ENCODE data around the gene MRC2.
A peak's percentile ranks its signal among the peaks of the same experiment; 100 is the strongest.

The MRC2 gene

DNA sequence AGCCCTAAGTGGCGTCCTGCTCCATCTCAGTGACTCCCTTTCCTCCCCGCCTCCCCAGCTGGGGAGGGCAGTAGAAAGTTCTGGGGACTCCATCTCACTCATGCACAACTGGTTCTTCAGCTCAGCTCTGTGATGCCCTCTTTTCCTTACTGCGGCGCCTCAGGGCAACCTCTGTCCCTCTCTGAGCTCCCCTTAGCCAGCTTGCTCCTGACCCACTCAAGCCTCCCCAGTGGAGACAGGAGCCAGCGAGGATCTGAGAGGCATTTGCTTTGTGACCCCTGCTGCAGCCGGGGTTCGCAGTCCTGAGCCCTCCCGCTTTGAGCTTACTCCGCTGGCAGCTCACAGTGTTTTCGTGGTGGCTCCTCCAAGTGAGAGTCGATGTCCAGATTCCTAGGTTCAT lies 6.2 kb upstream of the MRC2 start:
- WGBS (ENCODE audit: extremely low coverage, insufficient coverage, low lambda C conversion rate), result no CpG with 5 or more reads among the region's 11 CpGs
- Histone ChIP-seq H3K18ac (ENCODE audit: low read length) (peak overlapping the region; percentile 2), H3K4me2 (ENCODE audit: low read length) (no peak overlapping the region)

DNA sequence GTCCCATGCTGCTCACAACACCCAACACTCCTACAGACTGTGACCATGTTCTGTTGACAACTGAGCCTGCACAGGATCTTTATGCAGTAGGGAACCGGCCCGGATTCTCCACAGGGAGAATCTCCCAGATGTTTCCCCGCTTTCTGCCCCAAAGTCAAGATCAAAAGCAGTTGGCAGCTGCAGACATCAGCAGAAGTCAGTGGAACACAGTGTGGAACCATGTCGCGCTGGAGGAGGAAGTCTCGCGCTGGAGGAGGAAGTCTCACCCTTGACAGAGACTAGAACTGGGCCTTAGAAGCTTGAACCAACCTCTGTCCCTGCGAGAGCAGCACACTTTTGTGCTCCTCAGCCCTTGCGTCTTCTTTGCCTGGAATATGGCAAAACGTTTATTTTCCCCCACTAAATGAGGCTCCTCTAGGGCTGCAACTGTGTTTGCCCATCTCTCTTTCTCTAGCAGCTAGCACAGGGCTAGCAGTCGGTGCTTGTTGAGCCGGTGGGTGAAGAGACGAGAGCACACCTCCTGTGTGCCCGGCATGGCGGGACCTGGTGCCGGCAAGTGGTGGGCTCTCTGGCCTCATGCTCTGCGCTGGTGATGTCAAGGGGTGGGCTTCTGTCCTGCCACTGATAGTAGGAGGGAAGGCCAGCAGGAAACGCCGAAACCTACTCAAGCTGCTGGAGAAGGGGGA lies 2.1 kb upstream of the MRC2 start:
- no peak overlapping the region for H3K4ac ChIP-seq (ENCODE audit: low read depth, low read length)
- H3K23ac ChIP-seq (ENCODE audit: low read length), result no peak overlapping the region
- H4K5ac ChIP-seq (ENCODE audit: low read length), result no peak overlapping the region
- no peak overlapping the region for H3K18ac ChIP-seq (ENCODE audit: low read length)
- H2BK120ac ChIP-seq (ENCODE audit: low read depth, low read length), result no peak overlapping the region
- no peak overlapping the region for H3K4me3 ChIP-seq (ENCODE audit: low read length)
- H3K36me3 ChIP-seq (ENCODE audit: control insufficient read depth, insufficient read depth, low read length), result no peaks in the 10 kb centered on the region
- DNase-seq, result no peak
- no peak overlapping the region for H2BK5ac ChIP-seq (ENCODE audit: low read length)
- no peak overlapping the region for H4K8ac ChIP-seq (ENCODE audit: low read depth, low read length)
- no peak overlapping the region for H3K27ac ChIP-seq (ENCODE audit: low read depth, low read length)
- H2AK5ac ChIP-seq (ENCODE audit: low read length), result no peak overlapping the region
- H3K4me1 ChIP-seq (ENCODE audit: control insufficient read depth, low read depth, low read length), result peaks cover 10% of the 10 kb centered on the region
- peaks cover 8% of the 10 kb centered on the region for H3K79me1 ChIP-seq (ENCODE audit: low read length)
- H3K27me3 ChIP-seq (ENCODE audit: insufficient read depth, low read length, poor library complexity), result no peaks in the 10 kb centered on the region
- H2BK15ac ChIP-seq (replicated peaks; ENCODE audit: low read depth), result no peak overlapping the region
- H3K79me2 ChIP-seq (ENCODE audit: control insufficient read depth, insufficient read depth, low read length), result peaks cover 26% of the 10 kb centered on the region
- no peak overlapping the region for H3K4me2 ChIP-seq (ENCODE audit: low read length)
- no peak overlapping the region for H3K9ac ChIP-seq (ENCODE audit: low read length)
- peak overlapping the region; percentile 45 for H3K56ac ChIP-seq (ENCODE audit: low read length)
- no CpG with 5 or more reads among the region's 19 CpGs for whole genome bisulfite sequencing (ENCODE audit: extremely low coverage, insufficient coverage, low lambda C conversion rate)

More for the DNA sequence above, 6.2 kb upstream of the MRC2 start:
- no peaks in the 10 kb centered on the region for H3K27me3 ChIP-seq (ENCODE audit: insufficient read depth, low read length, poor library complexity)
- H3K9ac ChIP-seq (ENCODE audit: low read length), result no peak overlapping the region
- peak overlapping the region; percentile 30 for H3K56ac ChIP-seq (ENCODE audit: low read length)
- no peak overlapping the region for H3K23ac ChIP-seq (ENCODE audit: low read length)
- DNase-seq, result no peak
- H3K4me1 ChIP-seq (ENCODE audit: control insufficient read depth, low read depth, low read length), result peaks cover 25% of the 10 kb centered on the region
- H2AK5ac ChIP-seq (ENCODE audit: low read length), result no peak overlapping the region
- no peaks in the 10 kb centered on the region for H3K36me3 ChIP-seq (ENCODE audit: control insufficient read depth, insufficient read depth, low read length)
- H4K5ac ChIP-seq (ENCODE audit: low read length), result no peak overlapping the region
- no peak overlapping the region for H2BK120ac ChIP-seq (ENCODE audit: low read depth, low read length)
- H3K79me2 ChIP-seq (ENCODE audit: control insufficient read depth, insufficient read depth, low read length), result peaks cover 16% of the 10 kb centered on the region
- H3K27ac ChIP-seq (ENCODE audit: low read depth, low read length), result no peak overlapping the region
- H3K79me1 ChIP-seq (ENCODE audit: low read length), result peaks cover 17% of the 10 kb centered on the region
- H3K4ac ChIP-seq (ENCODE audit: low read depth, low read length), result no peak overlapping the region
- no peak overlapping the region for H2BK5ac ChIP-seq (ENCODE audit: low read length)
- no peak overlapping the region for H2BK15ac ChIP-seq (replicated peaks; ENCODE audit: low read depth)
- no peak overlapping the region for H3K4me3 ChIP-seq (ENCODE audit: low read length)
- no peak overlapping the region for H4K8ac ChIP-seq (ENCODE audit: low read depth, low read length)

DNA sequence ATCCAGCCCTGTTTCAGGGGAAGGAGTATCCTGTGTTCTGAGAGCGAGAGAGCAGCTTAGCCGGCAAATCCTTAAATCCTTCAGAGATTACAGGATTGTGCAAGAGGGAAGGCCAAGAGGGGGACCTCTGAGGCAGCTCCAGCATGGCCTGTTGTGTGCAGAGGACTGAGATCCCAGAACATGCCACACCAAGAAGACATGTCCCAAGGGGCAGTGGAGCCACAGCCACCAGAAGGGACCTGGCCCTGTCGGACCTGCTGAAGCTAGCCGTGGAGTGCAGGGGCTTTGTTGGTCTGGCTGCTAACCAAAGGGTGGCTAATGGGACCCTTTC lies 1.6 kb upstream of the MRC2 start:
- no peak overlapping the region for H2BK5ac ChIP-seq (ENCODE audit: low read length)
- no peak overlapping the region for H3K4me2 ChIP-seq (ENCODE audit: low read length)
- no peak overlapping the region for H3K9ac ChIP-seq (ENCODE audit: low read length)
- peak overlapping the region; percentile 47 for H3K56ac ChIP-seq (ENCODE audit: low read length)
- H3K23ac ChIP-seq (ENCODE audit: low read length), result no peak overlapping the region
- no CpG with 5 or more reads among the region's 4 CpGs for WGBS (ENCODE audit: extremely low coverage, insufficient coverage, low lambda C conversion rate)
- no peak overlapping the region for H3K27ac ChIP-seq (ENCODE audit: low read depth, low read length)
- H3K79me1 ChIP-seq (ENCODE audit: low read length), result peaks cover 11% of the 10 kb centered on the region
- H4K5ac ChIP-seq (ENCODE audit: low read length), result no peak overlapping the region
- no peak overlapping the region for H2BK15ac ChIP-seq (replicated peaks; ENCODE audit: low read depth)
- H3K27me3 ChIP-seq (ENCODE audit: insufficient read depth, low read length, poor library complexity), result no peaks in the 10 kb centered on the region
- peak; percentile 47 for DNase-seq
- H2BK120ac ChIP-seq (ENCODE audit: low read depth, low read length), result no peak overlapping the region
- no peak overlapping the region for H2AK5ac ChIP-seq (ENCODE audit: low read length)
- H3K79me2 ChIP-seq (ENCODE audit: control insufficient read depth, insufficient read depth, low read length), result peaks cover 31% of the 10 kb centered on the region
- peaks cover 12% of the 10 kb centered on the region for H3K4me1 ChIP-seq (ENCODE audit: control insufficient read depth, low read depth, low read length)
- no peak overlapping the region for H3K4me3 ChIP-seq (ENCODE audit: low read length)
- no peak overlapping the region for H3K18ac ChIP-seq (ENCODE audit: low read length)
- H4K8ac ChIP-seq (ENCODE audit: low read depth, low read length), result no peak overlapping the region
- H3K4ac ChIP-seq (ENCODE audit: low read depth, low read length), result no peak overlapping the region
- H3K36me3 ChIP-seq (ENCODE audit: control insufficient read depth, insufficient read depth, low read length), result no peaks in the 10 kb centered on the region

DNA sequence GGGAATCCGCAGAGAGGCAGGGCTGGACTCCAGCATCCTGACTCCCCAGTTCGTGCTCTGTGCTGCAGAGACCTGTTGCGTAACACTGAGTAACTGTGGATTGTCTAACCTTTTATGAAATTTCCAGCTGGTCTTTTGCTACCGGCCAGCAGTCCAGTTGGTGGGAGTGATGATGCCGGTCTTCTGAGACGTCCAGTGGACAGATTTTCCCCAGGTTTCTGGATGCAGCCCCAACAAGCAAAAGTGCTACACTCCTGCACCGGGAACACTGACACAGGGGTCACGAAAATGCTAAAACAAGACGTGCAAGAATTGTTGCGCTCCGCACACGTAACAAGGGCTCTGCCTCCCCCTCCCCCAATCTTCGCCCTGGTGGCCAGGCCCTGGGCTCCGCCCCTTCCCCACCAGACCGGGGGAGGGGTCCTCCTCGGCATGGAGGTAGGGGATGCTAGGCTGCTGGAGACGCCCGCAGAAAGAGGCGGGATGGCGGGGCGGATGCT lies 701 bp upstream of the MRC2 start:
- H3K56ac ChIP-seq (ENCODE audit: low read length), result peak overlapping the region; percentile 98
- peak overlapping the region; percentile 39 for H2BK5ac ChIP-seq (ENCODE audit: low read length)
- DNase-seq, result peak; percentile 91
- H3K27ac ChIP-seq (ENCODE audit: low read depth, low read length), result peak overlapping the region; percentile 93
- H4K8ac ChIP-seq (ENCODE audit: low read depth, low read length), result no peak overlapping the region
- peak overlapping the region; percentile 86 for H3K18ac ChIP-seq (ENCODE audit: low read length)
- no peaks in the 10 kb centered on the region for H3K27me3 ChIP-seq (ENCODE audit: insufficient read depth, low read length, poor library complexity)
- H3K23ac ChIP-seq (ENCODE audit: low read length), result no peak overlapping the region
- H2BK15ac ChIP-seq (replicated peaks; ENCODE audit: low read depth), result no peak overlapping the region
- H3K79me2 ChIP-seq (ENCODE audit: control insufficient read depth, insufficient read depth, low read length), result peaks cover 40% of the 10 kb centered on the region
- WGBS (ENCODE audit: extremely low coverage, insufficient coverage, low lambda C conversion rate), result no CpG with 5 or more reads among the region's 21 CpGs
- peak overlapping the region; percentile 82 for H3K4ac ChIP-seq (ENCODE audit: low read depth, low read length)
- no peak overlapping the region for H2AK5ac ChIP-seq (ENCODE audit: low read length)
- peak overlapping the region; percentile 56 for H3K4me2 ChIP-seq (ENCODE audit: low read length)
- no peak overlapping the region for H4K5ac ChIP-seq (ENCODE audit: low read length)
- H3K4me1 ChIP-seq (ENCODE audit: control insufficient read depth, low read depth, low read length), result peaks cover 16% of the 10 kb centered on the region
- peak overlapping the region; percentile 39 for H2BK120ac ChIP-seq (ENCODE audit: low read depth, low read length)
- H3K9ac ChIP-seq (ENCODE audit: low read length), result peak overlapping the region; percentile 96
- H3K36me3 ChIP-seq (ENCODE audit: control insufficient read depth, insufficient read depth, low read length), result no peaks in the 10 kb centered on the region
- H3K79me1 ChIP-seq (ENCODE audit: low read length), result peaks cover 18% of the 10 kb centered on the region
- H3K4me3 ChIP-seq (ENCODE audit: low read length), result no peak overlapping the region

DNA sequence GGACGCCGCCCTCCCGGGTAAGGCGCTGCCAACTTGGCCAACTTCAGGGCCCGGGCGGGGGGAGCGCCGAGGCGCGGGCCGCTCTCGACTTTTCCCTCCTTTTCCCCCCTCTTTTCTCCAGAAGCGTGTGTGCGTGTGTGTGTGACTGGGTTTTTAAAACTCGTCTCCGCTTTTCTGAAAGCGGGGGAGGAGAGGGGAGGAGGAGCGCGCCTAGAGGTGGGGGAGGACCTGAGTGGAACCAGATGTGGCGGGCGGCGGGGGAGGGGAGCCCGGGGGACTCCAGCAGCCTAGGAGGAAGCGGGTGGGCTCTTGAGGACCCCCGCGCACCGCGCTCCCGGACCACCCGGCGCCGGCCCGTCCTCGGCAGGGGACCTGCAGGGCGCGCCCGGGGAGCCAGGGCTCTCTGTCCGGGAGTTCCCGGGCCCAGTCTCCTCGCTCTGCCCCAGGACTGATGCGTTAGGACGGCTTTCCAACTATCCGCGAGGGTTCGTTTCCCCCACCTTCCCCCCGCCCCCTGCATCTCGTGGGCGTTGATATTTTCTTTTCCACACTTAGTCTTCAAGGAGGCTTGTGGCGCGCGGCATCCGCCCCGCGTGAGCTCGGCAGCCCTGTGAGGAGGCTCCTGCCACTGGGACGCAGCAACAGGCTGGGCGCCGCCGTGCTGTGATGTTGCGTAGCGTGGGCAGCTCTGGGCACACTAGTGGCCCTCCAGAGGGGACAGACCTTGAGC lies 599 bp downstream of the MRC2 start:
- no peak overlapping the region for H4K5ac ChIP-seq (ENCODE audit: low read length)
- peak overlapping the region; percentile 82 for H3K4me3 ChIP-seq (ENCODE audit: low read length)
- H3K79me2 ChIP-seq (ENCODE audit: control insufficient read depth, insufficient read depth, low read length), result peaks cover 52% of the 10 kb centered on the region
- peak overlapping the region; percentile 73 for H3K4me2 ChIP-seq (ENCODE audit: low read length)
- H3K79me1 ChIP-seq (ENCODE audit: low read length), result peaks cover 23% of the 10 kb centered on the region
- peak overlapping the region; percentile 98 for H3K4ac ChIP-seq (ENCODE audit: low read depth, low read length)
- H3K9ac ChIP-seq (ENCODE audit: low read length), result peak overlapping the region; percentile 96
- H2BK120ac ChIP-seq (ENCODE audit: low read depth, low read length), result peak overlapping the region; percentile 78
- DNase-seq, result peak; percentile 53
- peak overlapping the region; percentile 98 for H3K56ac ChIP-seq (ENCODE audit: low read length)
- H3K36me3 ChIP-seq (ENCODE audit: control insufficient read depth, insufficient read depth, low read length), result no peaks in the 10 kb centered on the region
- H2BK5ac ChIP-seq (ENCODE audit: low read length), result peak overlapping the region; percentile 79
- peak overlapping the region; percentile 4 for H3K23ac ChIP-seq (ENCODE audit: low read length)
- peak overlapping the region; percentile 95 for H3K18ac ChIP-seq (ENCODE audit: low read length)
- H2AK5ac ChIP-seq (ENCODE audit: low read length), result no peak overlapping the region
- peak overlapping the region; percentile 44 for H4K8ac ChIP-seq (ENCODE audit: low read depth, low read length)
- no peak overlapping the region for H2BK15ac ChIP-seq (replicated peaks; ENCODE audit: low read depth)
- no CpG with 5 or more reads among the region's 61 CpGs for WGBS (ENCODE audit: extremely low coverage, insufficient coverage, low lambda C conversion rate)
- peaks cover 20% of the 10 kb centered on the region for H3K4me1 ChIP-seq (ENCODE audit: control insufficient read depth, low read depth, low read length)
- peak overlapping the region; percentile 93 for H3K27ac ChIP-seq (ENCODE audit: low read depth, low read length)
- H3K27me3 ChIP-seq (ENCODE audit: insufficient read depth, low read length, poor library complexity), result no peaks in the 10 kb centered on the region
